ENCODE data around the gene PHACTR1.

PHACTR1 gene

GRCh38 chr6:13277231-13277630 lies 560.7 kb downstream of the PHACTR1 start:
- no peak for TF ChIP-seq CTCF (IDR thresholded peaks at IDR 0.05; ENCODE audit: low read depth, low read length, missing control alignments)
- no peak for DNase-seq (ENCODE audit: low read depth)
- in situ Hi-C loops (cut with HindIII; ENCODE audit: low sequenced_read_pairs): no loop called here
- H3K4me3 ChIP-seq (ENCODE audit: low read depth, low read length): no peak overlapping the region

DNA sequence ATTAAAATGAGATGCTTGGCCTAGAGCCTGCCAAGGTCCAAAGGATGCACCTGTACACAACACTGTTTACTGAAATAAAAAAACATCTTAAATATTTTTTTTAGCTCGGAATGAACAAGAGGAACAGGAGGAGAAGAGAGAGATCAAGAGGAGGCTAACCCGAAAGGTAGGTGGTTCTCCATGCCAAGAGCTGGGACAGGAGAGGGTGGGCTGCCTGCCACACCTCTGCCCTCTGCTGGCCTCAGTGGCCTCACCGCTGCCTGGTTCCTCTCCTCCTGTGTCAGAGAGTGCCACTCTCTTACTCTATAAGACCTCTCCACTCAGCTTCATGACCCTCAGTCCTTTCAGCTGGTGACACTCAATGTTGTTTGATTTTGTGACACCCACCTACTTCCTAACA lies 561.6 kb downstream of the PHACTR1 start:
- no peak for DNase-seq (ENCODE audit: low read depth)
- in situ Hi-C loops (cut with HindIII; ENCODE audit: low sequenced_read_pairs): no loop called here
- TF ChIP-seq CTCF (IDR thresholded peaks at IDR 0.05; ENCODE audit: low read depth, low read length, missing control alignments): no peak
- no peak overlapping the region for H3K4me3 ChIP-seq (ENCODE audit: low read depth, low read length)

GRCh38 chr6:13278991-13279390 lies 562.4 kb downstream of the PHACTR1 start:
- in situ Hi-C loops (cut with HindIII; ENCODE audit: low sequenced_read_pairs): no loop called here
- no peak for TF ChIP-seq CTCF (IDR thresholded peaks at IDR 0.05; ENCODE audit: low read depth, low read length, missing control alignments)
- no peak overlapping the region for H3K4me3 ChIP-seq (ENCODE audit: low read depth, low read length)
- no peak for DNase-seq (ENCODE audit: low read depth)

DNA sequence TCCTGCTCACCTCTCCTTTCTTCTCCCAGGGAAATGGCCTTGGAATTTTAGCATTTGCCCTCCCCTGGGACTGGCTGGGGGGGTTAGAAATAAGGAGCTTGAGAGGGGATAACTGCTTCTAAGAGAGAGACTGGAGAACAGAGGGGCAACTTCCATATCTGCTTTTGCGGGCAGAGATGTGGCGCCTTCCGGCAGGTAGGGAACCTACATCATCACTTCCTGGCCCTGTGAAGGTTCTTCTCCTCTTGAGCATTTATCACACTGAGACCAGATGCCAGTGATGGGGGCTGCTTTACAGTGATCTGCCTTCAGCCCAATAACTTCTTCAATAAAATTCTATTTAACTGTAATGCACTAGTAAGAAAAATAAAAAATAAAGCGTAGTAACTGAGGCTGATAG lies 563.7 kb downstream of the PHACTR1 start:
- DNase-seq (ENCODE audit: low read depth): no peak
- in situ Hi-C loops (cut with HindIII; ENCODE audit: low sequenced_read_pairs): no loop called here
- no peak overlapping the region for H3K4me3 ChIP-seq (ENCODE audit: low read depth, low read length)
- no peak for TF ChIP-seq CTCF (IDR thresholded peaks at IDR 0.05; ENCODE audit: low read depth, low read length, missing control alignments)

DNA sequence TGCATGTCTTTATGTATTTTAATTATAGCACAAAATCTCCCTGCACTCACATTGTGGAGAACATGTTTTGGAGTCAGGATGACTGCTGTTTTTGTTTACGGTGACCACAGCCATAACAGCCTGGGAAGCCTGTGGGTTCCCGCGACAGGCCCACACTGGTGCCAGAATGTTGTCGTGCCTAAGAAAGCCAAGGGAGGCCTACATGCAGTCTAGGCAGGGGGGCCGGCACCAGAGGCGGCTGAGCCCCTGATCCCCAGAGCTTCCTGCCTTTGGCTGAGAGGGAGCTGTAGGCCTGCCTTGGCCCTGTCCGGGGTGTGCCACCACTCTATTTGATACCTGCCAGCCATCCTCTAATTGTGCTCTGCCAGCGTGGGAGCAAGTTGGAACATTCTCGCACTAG lies 565.1 kb downstream of the PHACTR1 start:
- in situ Hi-C loops (cut with HindIII; ENCODE audit: low sequenced_read_pairs): no loop called here
- DNase-seq (ENCODE audit: low read depth): no peak
- TF ChIP-seq CTCF (IDR thresholded peaks at IDR 0.05; ENCODE audit: low read depth, low read length, missing control alignments): no peak
- H3K4me3 ChIP-seq (ENCODE audit: low read depth, low read length): no peak overlapping the region

- no peak for DNase-seq (ENCODE audit: low read depth)
- no peak overlapping the region for H3K4me3 ChIP-seq (ENCODE audit: low read depth, low read length)
- in situ Hi-C loops (cut with HindIII; ENCODE audit: low sequenced_read_pairs): no loop called here
- TF ChIP-seq CTCF (IDR thresholded peaks at IDR 0.05; ENCODE audit: low read depth, low read length, missing control alignments): no peak
Observed at GRCh38 chr6:13282393-13283069, 566.0 kb downstream of the PHACTR1 start.
